Activated B cell treated with CpG ODN at 0.5 μM for 24 hours (primary cell): ENCODE data around the gene USP17L20. TPM values are rescaled to one million over a fixed set of nuclear protein-coding genes. Genes with fewer than 3 reads are reported as not detected.
A peak's percentile ranks its signal among the peaks of the same experiment; 100 is the strongest.
"Not testable (repeated sequence)": the region's sequence is repeated elsewhere in the genome, so short reads cannot be mapped to it uniquely, and the experiment has no call there.

Experiments used
- ATAC-seq: fragments of 200-7000 bp; cut with Tn5 transposase; one replicate; pipeline ENCODE4 v1.10.0; 2021; ENCODE audit warnings: low read depth, mild to moderate bottlenecking, moderate library complexity
- CTCF ChIA-PET: fragments of 350-600 bp; sonication (Branson Sonifier 250); formaldehyde crosslinking; loops from one replicate; lab custom pipeline; 2021; ENCODE audit warnings: antibody characterized with exemption; lab: Charles Lee
- POLR2A ChIA-PET: fragments of 350-600 bp; sonication (Branson Sonifier 250); formaldehyde crosslinking; loops from one replicate; lab custom pipeline; 2021; ENCODE audit warnings: antibody characterized with exemption; lab: Charles Lee
- DNase-seq: peaks from one replicate; pipeline ENCODE4 v3.0.0; 2022
- H3K27ac Mint-ChIP-seq: one replicate; pipeline ENCODE4 v1.8.0; 2020; ENCODE audit warnings: mixed read lengths
- H3K27me3 Mint-ChIP-seq: one replicate; pipeline ENCODE4 v1.8.0; 2021; ENCODE audit warnings: mixed read lengths
- H3K36me3 Mint-ChIP-seq: one replicate; pipeline ENCODE4 v1.8.0; 2021; ENCODE audit warnings: low read depth, mixed read lengths
- H3K4me1 Mint-ChIP-seq: one replicate; pipeline ENCODE4 v1.8.0; 2021; ENCODE audit warnings: mixed read lengths
- H3K4me3 Mint-ChIP-seq: one replicate; pipeline ENCODE4 v1.8.0; 2020; ENCODE audit warnings: mild to moderate bottlenecking, mixed read lengths
- H3K9me3 Mint-ChIP-seq: one replicate; pipeline ENCODE4 v1.8.0; 2020; ENCODE audit warnings: mixed read lengths
- intact Hi-C: fragments of 100-400 bp; cut with micrococcal nuclease; formaldehyde crosslinking; loops from one replicate; pipeline ENCODE4 v1.15.1; 2024
- total RNA-seq: library from RNA; stranded (reverse); gene quantifications from 2 replicates; pipeline ENCODE4 v1.2.3, GENCODE V29; 2022

USP17L20 gene, protein sequence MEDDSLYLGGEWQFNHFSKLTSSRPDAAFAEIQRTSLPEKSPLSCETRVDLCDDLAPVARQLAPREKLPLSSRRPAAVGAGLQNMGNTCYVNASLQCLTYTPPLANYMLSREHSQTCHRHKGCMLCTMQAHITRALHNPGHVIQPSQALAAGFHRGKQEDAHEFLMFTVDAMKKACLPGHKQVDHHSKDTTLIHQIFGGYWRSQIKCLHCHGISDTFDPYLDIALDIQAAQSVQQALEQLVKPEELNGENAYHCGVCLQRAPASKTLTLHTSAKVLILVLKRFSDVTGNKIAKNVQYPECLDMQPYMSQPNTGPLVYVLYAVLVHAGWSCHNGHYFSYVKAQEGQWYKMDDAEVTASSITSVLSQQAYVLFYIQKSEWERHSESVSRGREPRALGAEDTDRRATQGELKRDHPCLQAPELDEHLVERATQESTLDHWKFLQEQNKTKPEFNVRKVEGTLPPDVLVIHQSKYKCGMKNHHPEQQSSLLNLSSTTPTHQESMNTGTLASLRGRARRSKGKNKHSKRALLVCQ
- total RNA-seq: not detected in 2 replicates

DNA sequence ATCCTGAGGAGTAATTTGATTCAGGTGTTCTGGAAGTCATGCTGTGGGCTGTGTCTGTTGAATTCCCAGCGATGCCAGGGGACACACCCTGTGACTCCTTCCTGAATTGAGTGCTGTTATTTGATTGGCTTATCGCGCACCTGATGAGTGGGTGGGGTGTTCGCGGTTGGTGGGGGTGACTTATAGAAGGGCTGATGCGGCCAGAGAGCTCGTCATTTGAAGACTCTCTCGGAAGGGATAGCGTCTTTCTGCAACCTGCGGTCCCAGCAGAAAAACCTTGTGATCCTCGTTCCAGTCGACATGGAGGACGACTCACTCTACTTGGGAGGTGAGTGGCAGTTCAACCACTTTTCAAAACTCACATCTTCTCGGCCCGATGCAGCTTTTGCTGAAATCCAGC is at the start of gene USP17L20:
Gene USP17L20 (plus strand): TSS at position 301 of the 400 bp plus-strand sequence. CDS start 0 bp downstream, at position 301.
- ATAC-seq, H3K27me3 Mint-ChIP-seq, POLR2A ChIA-PET, H3K4me1 Mint-ChIP-seq, H3K36me3 Mint-ChIP-seq, DNase-seq, H3K9me3 Mint-ChIP-seq, H3K27ac Mint-ChIP-seq, intact Hi-C loops, H3K4me3 Mint-ChIP-seq, CTCF ChIA-PET: not testable (repeated sequence)

DNA sequence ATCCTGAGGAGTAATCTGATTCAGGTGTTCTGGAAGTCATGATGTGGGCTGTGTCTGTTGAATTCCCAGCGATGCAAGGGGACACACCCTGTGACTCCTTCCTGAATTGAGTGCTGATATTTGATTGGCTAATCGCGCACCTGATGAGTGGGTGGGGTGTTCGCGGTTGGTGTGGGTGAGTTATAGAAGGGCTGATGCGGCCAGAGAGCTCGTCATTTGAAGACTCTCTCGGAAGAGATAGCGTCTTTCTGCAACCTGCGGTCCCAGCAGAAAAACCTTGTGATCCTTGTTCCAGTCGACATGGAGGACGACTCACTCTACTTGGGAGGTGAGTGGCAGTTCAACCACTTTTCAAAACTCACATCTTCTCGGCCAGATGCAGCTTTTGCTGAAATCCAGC is 47.6 kb upstream of the USP17L20 start, which contains the start of gene USP17L10:
Gene USP17L10 (plus strand): TSS at position 301 of the 400 bp plus-strand sequence. CDS start 0 bp downstream, at position 301.
- H3K27ac Mint-ChIP-seq, H3K4me1 Mint-ChIP-seq, CTCF ChIA-PET, H3K36me3 Mint-ChIP-seq, ATAC-seq, DNase-seq, H3K9me3 Mint-ChIP-seq, H3K4me3 Mint-ChIP-seq, POLR2A ChIA-PET, intact Hi-C loops, H3K27me3 Mint-ChIP-seq: not testable (repeated sequence)

GRCh38 chr4:9214701-9215100 is 43.2 kb upstream of the USP17L20 start:
- CTCF ChIA-PET, H3K9me3 Mint-ChIP-seq, DNase-seq, H3K4me3 Mint-ChIP-seq, H3K27me3 Mint-ChIP-seq, H3K36me3 Mint-ChIP-seq, POLR2A ChIA-PET, H3K27ac Mint-ChIP-seq, intact Hi-C loops, H3K4me1 Mint-ChIP-seq, ATAC-seq: not testable (repeated sequence)

DNA sequence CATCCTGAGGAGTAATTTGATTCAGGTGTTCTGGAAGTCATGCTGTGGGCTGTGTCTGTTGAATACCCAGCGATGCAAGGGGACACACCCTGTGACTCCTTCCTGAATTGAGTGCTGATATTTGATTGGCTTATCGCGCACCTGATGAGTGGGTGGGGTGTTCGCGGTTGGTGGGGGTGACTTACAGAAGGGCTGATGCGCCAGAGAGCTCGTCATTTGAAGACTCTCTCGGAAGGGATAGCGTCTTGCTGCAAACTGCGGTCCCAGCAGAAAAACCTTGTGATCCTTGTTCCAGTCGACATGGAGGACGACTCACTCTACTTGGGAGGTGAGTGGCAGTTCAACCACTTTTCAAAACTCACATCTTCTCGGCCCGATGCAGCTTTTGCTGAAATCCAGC is 42.8 kb upstream of the USP17L20 start, which contains the start of gene USP17L11:
Gene USP17L11 (plus strand): TSS at position 301 of the 400 bp plus-strand sequence. CDS start 0 bp downstream, at position 301.
- ATAC-seq, CTCF ChIA-PET, H3K9me3 Mint-ChIP-seq, POLR2A ChIA-PET, H3K4me1 Mint-ChIP-seq, H3K4me3 Mint-ChIP-seq, intact Hi-C loops, H3K27me3 Mint-ChIP-seq, H3K27ac Mint-ChIP-seq, DNase-seq, H3K36me3 Mint-ChIP-seq: not testable (repeated sequence)

DNA sequence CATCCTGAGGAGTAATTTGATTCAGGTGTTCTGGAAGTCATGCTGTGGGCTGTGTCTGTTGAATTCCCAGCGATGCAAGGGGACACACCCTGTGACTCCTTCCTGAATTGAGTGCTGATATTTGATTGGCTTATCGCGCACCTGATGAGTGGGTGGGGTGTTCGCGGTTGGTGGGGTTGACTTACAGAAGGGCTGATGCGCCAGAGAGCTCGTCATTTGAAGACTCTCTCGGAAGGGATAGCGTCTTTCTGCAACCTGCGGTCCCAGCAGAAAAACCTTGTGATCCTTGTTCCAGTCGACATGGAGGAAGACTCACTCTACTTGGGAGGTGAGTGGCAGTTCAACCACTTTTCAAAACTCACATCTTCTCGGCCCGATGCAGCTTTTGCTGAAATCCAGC is 38.1 kb upstream of the USP17L20 start, which contains the start of gene USP17L12:
Gene USP17L12 (plus strand): TSS at position 301 of the 400 bp plus-strand sequence. CDS start 0 bp downstream, at position 301.
- H3K4me1 Mint-ChIP-seq, H3K4me3 Mint-ChIP-seq, H3K27me3 Mint-ChIP-seq, CTCF ChIA-PET, H3K9me3 Mint-ChIP-seq, POLR2A ChIA-PET, DNase-seq, H3K27ac Mint-ChIP-seq, H3K36me3 Mint-ChIP-seq, intact Hi-C loops, ATAC-seq: not testable (repeated sequence)

DNA sequence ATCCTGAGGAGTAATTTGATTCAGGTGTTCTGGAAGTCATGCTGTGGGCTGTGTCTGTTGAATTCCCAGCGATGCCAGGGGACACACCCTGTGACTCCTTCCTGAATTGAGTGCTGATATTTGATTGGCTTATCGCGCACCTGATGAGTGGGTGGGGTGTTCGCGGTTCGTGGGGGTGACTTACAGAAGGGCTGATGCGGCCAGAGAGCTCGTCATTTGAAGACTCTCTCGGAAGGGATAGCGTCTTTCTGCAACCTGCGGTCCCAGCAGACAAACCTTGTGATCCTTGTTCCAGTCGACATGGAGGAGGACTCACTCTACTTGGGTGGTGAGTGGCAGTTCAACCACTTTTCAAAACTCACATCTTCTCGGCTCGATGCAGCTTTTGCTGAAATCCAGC is 33.3 kb upstream of the USP17L20 start, which contains the start of gene USP17L13:
Gene USP17L13 (plus strand): TSS at position 301 of the 400 bp plus-strand sequence. CDS start 0 bp downstream, at position 301.
- H3K4me3 Mint-ChIP-seq, POLR2A ChIA-PET, ATAC-seq, H3K27ac Mint-ChIP-seq, H3K36me3 Mint-ChIP-seq, DNase-seq, H3K9me3 Mint-ChIP-seq, H3K4me1 Mint-ChIP-seq, intact Hi-C loops, H3K27me3 Mint-ChIP-seq, CTCF ChIA-PET: not testable (repeated sequence)

GRCh38 chr4:9230249-9230648 is 27.7 kb upstream of the USP17L20 start:
- DNase-seq, H3K4me3 Mint-ChIP-seq, H3K9me3 Mint-ChIP-seq, H3K4me1 Mint-ChIP-seq, H3K36me3 Mint-ChIP-seq, ATAC-seq, H3K27ac Mint-ChIP-seq, POLR2A ChIA-PET, CTCF ChIA-PET, intact Hi-C loops, H3K27me3 Mint-ChIP-seq: not testable (repeated sequence)

GRCh38 chr4:9234085-9234484 is 23.8 kb upstream of the USP17L20 start, which contains the start of gene USP17L15:
USP17L15 (plus strand) TSS chr4:9234385; CDS start chr4:9234385, 0 bp downstream.
- ATAC-seq, H3K27me3 Mint-ChIP-seq, CTCF ChIA-PET, POLR2A ChIA-PET, H3K4me1 Mint-ChIP-seq, DNase-seq, H3K4me3 Mint-ChIP-seq, H3K27ac Mint-ChIP-seq, H3K36me3 Mint-ChIP-seq, intact Hi-C loops, H3K9me3 Mint-ChIP-seq: not testable (repeated sequence)

DNA sequence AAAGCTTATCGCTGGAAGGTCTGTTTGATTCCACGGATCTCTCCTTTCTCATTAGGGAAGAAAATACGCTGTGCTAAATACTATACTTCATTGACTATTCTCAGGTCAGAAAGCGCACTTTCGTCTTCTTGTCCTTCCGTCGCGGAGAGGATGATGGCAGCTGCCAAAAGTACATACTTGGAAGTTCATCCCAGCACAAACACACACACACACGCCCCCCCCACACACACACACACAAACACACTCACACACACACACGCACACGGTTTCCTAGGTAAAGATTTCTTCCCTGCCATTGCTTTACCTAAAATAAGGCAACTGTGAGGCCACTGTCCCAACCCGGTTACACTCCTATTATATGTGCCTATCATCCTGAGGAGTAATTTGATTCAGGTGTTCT is 19.5 kb upstream of the USP17L20 start:
- POLR2A ChIA-PET, H3K4me3 Mint-ChIP-seq, intact Hi-C loops, ATAC-seq, H3K4me1 Mint-ChIP-seq, H3K27me3 Mint-ChIP-seq, H3K9me3 Mint-ChIP-seq, CTCF ChIA-PET, H3K27ac Mint-ChIP-seq, DNase-seq, H3K36me3 Mint-ChIP-seq: not testable (repeated sequence)

- CTCF ChIA-PET: not testable (repeated sequence)
These were observed 14.3 kb upstream of the USP17L20 start, which contains the start of gene USP17L17 for GRCh38 chr4:9243579-9243978. USP17L17 (plus strand) TSS chr4:9243879; CDS start chr4:9243879, 0 bp downstream.

GRCh38 chr4:9247953-9248680 is 9.8 kb upstream of the USP17L20 start, which contains the start of gene USP17L18:
USP17L18 (plus strand) TSS chr4:9248630; CDS start chr4:9248630, 0 bp downstream.
- ATAC-seq, CTCF ChIA-PET, POLR2A ChIA-PET, H3K27me3 Mint-ChIP-seq, H3K9me3 Mint-ChIP-seq, H3K4me3 Mint-ChIP-seq, H3K4me1 Mint-ChIP-seq, H3K27ac Mint-ChIP-seq, intact Hi-C loops, H3K36me3 Mint-ChIP-seq: not testable (repeated sequence)
- DNase-seq: peak; percentile 14

More at GRCh38 chr4:9243579-9243978, 14.3 kb upstream of the USP17L20 start, which contains the start of gene USP17L17:
- H3K27me3 Mint-ChIP-seq, H3K4me1 Mint-ChIP-seq, H3K4me3 Mint-ChIP-seq, ATAC-seq, intact Hi-C loops, DNase-seq, H3K36me3 Mint-ChIP-seq, H3K9me3 Mint-ChIP-seq, H3K27ac Mint-ChIP-seq, POLR2A ChIA-PET: not testable (repeated sequence)
